Neural crest cell (in vitro differentiated cells): Measurements from ENCODE around the gene CCNG2. TPM values are rescaled to one million over a fixed set of nuclear protein-coding genes. Genes with fewer than 3 reads are reported as not detected.

ENCODE experiments used
- DNase-seq: peaks from one replicate; pipeline ENCODE4 v3.0.0; 2021; ENCODE audit warnings: low read depth, mixed read lengths, low spot score
- H3K27ac Mint-ChIP-seq: one replicate; pipeline ENCODE4 v1.8.0; 2021; ENCODE audit warnings: mild to moderate bottlenecking, mixed read lengths; ENCODE audit not compliant: unreplicated experiment
- H3K27me3 Mint-ChIP-seq: 2 replicates; pipeline ENCODE4 v1.8.0; 2021; ENCODE audit warnings: low read depth, mild to moderate bottlenecking, mixed read lengths
- H3K36me3 Mint-ChIP-seq: 2 replicates; pipeline ENCODE4 v1.8.0; 2021; ENCODE audit warnings: low read depth, mild to moderate bottlenecking, mixed read lengths
- H3K4me1 Mint-ChIP-seq: 2 replicates; pipeline ENCODE4 v1.8.0; 2021; ENCODE audit warnings: mixed read lengths
- H3K4me3 Mint-ChIP-seq: one replicate; pipeline ENCODE4 v1.8.0; 2021; ENCODE audit warnings: mild to moderate bottlenecking, mixed read lengths
- H3K9me3 Mint-ChIP-seq: 2 replicates; pipeline ENCODE4 v1.8.0; 2021; ENCODE audit warnings: mixed read lengths
- total RNA-seq: library from RNA; stranded (reverse); gene quantifications from 2 replicates; pipeline ENCODE4 v1.2.1, GENCODE V29; 2021
- TF ChIP-seq, protein P1 (sequence below): fragments of 200-600 bp; sonication (generic); conservative IDR thresholded peaks from 2 replicates; pipeline ENCODE4 v1.5.0; 2021; ENCODE audit warnings: antibody characterized with exemption, mild to moderate bottlenecking

Gene CCNG2
- total RNA-seq, 1 donor from 2014 or later = 57.2 TPM

- Mint-ChIP-seq H3K9me3 (peaks cover 7% of the 10 kb centered on the region), H3K36me3 (no peaks in the 10 kb centered on the region), H3K4me1 (no peaks in the 10 kb centered on the region), H3K27ac (no peak overlapping the region), H3K4me3 (no peak overlapping the region), H3K27me3 (peaks cover 5% of the 10 kb centered on the region)
- no peak for DNase-seq
- TF ChIP-seq, protein P1, sequence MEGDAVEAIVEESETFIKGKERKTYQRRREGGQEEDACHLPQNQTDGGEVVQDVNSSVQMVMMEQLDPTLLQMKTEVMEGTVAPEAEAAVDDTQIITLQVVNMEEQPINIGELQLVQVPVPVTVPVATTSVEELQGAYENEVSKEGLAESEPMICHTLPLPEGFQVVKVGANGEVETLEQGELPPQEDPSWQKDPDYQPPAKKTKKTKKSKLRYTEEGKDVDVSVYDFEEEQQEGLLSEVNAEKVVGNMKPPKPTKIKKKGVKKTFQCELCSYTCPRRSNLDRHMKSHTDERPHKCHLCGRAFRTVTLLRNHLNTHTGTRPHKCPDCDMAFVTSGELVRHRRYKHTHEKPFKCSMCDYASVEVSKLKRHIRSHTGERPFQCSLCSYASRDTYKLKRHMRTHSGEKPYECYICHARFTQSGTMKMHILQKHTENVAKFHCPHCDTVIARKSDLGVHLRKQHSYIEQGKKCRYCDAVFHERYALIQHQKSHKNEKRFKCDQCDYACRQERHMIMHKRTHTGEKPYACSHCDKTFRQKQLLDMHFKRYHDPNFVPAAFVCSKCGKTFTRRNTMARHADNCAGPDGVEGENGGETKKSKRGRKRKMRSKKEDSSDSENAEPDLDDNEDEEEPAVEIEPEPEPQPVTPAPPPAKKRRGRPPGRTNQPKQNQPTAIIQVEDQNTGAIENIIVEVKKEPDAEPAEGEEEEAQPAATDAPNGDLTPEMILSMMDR = no peak
Observed at GRCh38 chr4:77193511-77194102, 36.6 kb downstream of the CCNG2 start.

GRCh38 chr4:77194366-77194765, 37.4 kb downstream of the CCNG2 start:
- H3K27ac Mint-ChIP-seq = no peak overlapping the region
- peaks cover 5% of the 10 kb centered on the region for H3K27me3 Mint-ChIP-seq
- no peak for DNase-seq
- H3K4me1 Mint-ChIP-seq = no peaks in the 10 kb centered on the region
- TF ChIP-seq, protein P1 = no peak
- peaks cover 7% of the 10 kb centered on the region for H3K9me3 Mint-ChIP-seq
- H3K36me3 Mint-ChIP-seq = no peaks in the 10 kb centered on the region
- H3K4me3 Mint-ChIP-seq = no peak overlapping the region

DNA sequence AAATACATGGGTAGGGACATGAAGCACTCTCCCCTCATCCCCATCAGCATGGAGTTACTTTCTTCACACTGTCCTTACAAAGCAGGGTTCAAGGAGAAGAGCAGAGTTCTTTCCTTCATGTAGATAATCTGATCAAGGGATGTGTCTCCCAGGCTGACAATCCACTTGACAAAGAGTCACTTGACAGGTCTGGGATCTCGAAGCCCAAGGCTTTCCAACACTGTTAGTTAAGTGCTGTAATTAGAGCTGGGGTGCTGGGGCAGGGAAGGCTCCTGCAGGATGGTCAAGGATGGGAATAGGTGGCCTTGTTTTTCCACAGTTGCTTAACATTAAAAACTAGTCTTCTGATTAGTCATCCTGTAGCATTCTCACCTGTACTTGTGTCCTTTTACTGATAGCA, 38.0 kb downstream of the CCNG2 start:
- DNase-seq = no peak
- peaks cover 5% of the 10 kb centered on the region for H3K27me3 Mint-ChIP-seq
- no peak overlapping the region for H3K4me3 Mint-ChIP-seq
- H3K36me3 Mint-ChIP-seq = no peaks in the 10 kb centered on the region
- H3K4me1 Mint-ChIP-seq = no peaks in the 10 kb centered on the region
- H3K9me3 Mint-ChIP-seq = peaks cover 7% of the 10 kb centered on the region
- TF ChIP-seq, protein P1 = no peak
- H3K27ac Mint-ChIP-seq = no peak overlapping the region

DNA sequence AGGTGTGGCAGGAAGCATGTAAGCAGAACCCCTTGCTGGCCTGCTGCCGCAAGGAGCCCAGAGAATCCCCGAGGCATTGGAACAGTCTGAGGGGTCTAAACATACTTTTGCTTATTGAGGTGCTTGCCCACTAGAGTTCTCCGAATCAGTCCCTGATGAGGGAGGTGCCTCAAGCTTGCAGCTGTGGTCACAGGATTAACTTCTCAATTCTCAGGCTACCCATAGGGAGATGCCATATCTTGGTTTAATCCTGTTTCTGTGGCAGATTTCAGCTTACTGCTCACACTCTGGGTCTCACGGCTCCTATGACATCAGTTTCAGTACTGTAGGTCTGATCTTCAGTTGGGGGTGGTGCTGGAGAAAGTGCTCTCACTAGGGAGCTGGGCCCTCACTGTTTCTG, 39.9 kb downstream of the CCNG2 start:
- Mint-ChIP-seq H3K27me3 (peaks cover 5% of the 10 kb centered on the region), H3K4me1 (no peaks in the 10 kb centered on the region), H3K27ac (no peak overlapping the region), H3K9me3 (peaks cover 7% of the 10 kb centered on the region), H3K36me3 (no peaks in the 10 kb centered on the region), H3K4me3 (no peak overlapping the region)
- no peak for DNase-seq
- TF ChIP-seq, protein P1 = no peak

DNA sequence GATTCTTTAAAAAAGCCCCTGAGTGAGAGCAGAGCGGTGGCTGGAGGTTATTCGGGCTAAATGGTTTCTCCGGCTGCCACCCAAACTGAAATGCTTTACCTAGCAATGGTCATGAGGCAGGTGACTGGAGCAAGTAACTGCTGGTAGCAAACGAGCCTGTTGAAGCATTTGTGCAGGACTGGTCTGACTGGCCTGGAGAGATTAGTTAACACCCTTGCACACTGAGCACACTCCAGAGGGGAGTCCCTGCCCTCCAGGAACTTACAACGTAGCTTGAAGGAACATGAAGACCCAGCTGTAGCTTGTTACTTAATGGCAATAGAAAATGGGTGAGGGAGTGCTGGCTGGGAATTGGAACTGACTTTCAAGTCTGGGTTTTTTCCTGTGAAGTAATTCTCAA, 40.4 kb downstream of the CCNG2 start:
- Mint-ChIP-seq H3K27me3 (peaks cover 5% of the 10 kb centered on the region), H3K27ac (no peak overlapping the region), H3K4me3 (no peak overlapping the region), H3K36me3 (no peaks in the 10 kb centered on the region), H3K9me3 (peaks cover 7% of the 10 kb centered on the region), H3K4me1 (no peaks in the 10 kb centered on the region)
- TF ChIP-seq, protein P1 = no peak
- no peak for DNase-seq
